IPS-11a (cell line): ENCODE measurements around the gene CMTM6.
"Not testable (repeated sequence)": the region's sequence is repeated elsewhere in the genome, so short reads cannot be mapped to it uniquely, and the experiment has no call there.

Source experiments
- H3K4me3 ChIP-seq: one replicate; pipeline ENCODE4 v1.5.1; 2013; ENCODE audit warnings: low read depth, low read length, control low read depth

The CMTM6 gene

DNA sequence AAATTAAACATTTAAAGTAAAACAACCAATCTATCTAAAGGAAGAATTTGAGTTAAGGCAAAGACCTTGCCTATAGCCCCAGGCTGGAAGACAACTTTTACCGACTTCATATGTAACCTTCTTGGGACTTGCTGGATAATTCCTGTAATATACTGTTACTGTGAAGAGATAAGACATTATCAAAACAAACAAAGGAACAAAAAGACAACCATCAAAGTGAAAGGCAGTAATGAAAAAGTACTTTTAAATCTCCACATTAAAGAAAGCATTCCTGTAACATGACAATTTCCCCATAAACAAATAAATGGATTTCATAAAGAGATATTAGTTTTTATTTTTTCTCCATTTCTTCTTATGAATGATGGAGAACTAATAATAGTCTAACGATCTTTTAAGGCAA, 2.4 kb downstream of the CMTM6 start:
- no peak overlapping the region for H3K4me3 ChIP-seq

DNA sequence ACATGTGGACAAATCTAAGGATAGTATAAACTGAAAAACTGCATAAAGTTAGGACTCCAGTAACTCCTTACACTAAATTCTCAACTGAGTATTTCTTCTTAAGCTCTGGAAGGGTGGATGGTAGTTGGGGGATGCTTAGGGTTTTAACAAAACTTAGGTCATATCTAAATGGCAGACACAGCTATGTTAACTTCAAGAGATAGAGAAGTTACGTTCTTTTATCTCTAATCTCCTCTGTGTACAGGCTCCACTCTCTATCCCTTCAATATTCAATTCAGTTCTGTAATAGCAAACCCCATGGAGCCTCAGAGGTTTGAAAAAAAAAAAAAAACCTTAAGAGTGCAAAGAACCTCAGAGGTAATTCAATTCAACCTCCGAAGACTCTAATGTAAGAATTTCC, 3.1 kb downstream of the CMTM6 start:
- no peak overlapping the region for H3K4me3 ChIP-seq

DNA sequence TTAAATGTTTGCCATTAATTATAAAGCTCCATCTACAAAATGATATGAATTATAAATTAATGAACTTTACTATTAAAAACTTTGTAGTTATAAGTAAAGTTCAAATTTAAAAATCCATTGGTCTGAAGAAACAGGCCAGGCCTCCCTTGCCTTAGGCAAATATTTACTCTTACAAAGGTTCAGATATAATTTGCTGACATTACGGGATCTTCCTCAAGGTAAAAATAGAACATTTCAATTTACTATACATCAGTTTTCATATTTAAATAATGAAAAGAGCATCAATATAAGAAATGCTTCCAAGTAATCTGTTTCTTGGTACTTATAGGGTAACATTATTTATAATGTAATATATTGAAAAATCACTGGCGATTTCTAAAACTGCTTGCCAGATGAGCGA, 3.7 kb downstream of the CMTM6 start:
- no peak overlapping the region for H3K4me3 ChIP-seq

DNA sequence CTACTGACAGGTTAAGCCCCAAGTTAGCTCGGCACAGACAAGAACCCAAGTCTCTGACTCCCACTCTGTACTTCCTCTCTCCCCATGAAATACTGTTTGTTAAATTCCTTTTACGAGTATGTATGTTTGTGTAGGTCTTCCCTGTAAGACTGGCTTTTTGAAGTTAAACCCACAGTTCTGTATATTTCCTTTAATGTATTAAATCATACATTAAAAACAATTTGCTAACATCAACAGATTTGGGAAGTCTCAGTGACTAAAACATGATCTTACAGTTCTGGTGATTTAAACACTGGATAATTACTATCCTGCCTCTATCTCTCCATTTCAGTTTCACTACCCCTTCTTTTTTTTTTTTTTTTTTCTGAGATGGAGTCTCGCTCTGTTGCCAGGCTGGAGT, 4.4 kb downstream of the CMTM6 start:
- H3K4me3 ChIP-seq = no peak overlapping the region

DNA sequence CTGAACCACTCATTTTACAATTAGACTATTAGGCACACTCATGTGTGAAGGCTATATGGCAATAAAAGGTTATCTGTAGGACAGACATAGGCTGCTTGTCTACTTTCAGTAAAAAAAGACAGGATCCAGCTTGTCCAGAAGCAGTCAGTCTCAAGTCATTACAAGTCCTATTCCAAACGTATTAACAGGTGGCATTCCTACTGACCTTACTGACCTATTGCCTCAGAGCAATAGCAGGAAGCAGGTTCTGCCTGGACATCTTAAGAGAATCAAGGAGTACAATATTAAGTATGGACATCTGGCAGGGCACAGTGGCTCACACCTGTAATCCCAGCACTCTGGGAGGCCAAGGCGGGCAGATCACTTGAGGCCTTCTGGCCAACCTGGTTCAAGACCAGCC, 7.0 kb downstream of the CMTM6 start:
- no peak overlapping the region for H3K4me3 ChIP-seq

DNA sequence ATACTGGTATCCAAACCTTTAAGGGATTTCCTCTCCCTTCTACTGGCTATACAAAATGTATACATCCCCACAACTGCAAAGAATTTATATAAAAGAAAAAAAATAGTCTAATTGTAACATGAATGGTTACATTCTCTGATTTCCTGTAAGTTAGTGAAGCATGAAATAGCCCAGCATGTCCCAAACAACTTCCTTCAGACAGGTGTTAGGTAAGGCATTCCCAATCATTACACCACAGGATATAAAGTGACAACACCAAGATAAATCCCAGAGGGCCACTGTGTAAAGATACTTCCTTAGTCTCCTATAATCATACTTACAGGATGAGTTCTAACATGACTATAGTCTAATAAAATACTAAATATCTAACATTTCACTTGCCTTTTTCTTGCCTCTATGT, 7.6 kb downstream of the CMTM6 start:
- H3K4me3 ChIP-seq = no peak overlapping the region

DNA sequence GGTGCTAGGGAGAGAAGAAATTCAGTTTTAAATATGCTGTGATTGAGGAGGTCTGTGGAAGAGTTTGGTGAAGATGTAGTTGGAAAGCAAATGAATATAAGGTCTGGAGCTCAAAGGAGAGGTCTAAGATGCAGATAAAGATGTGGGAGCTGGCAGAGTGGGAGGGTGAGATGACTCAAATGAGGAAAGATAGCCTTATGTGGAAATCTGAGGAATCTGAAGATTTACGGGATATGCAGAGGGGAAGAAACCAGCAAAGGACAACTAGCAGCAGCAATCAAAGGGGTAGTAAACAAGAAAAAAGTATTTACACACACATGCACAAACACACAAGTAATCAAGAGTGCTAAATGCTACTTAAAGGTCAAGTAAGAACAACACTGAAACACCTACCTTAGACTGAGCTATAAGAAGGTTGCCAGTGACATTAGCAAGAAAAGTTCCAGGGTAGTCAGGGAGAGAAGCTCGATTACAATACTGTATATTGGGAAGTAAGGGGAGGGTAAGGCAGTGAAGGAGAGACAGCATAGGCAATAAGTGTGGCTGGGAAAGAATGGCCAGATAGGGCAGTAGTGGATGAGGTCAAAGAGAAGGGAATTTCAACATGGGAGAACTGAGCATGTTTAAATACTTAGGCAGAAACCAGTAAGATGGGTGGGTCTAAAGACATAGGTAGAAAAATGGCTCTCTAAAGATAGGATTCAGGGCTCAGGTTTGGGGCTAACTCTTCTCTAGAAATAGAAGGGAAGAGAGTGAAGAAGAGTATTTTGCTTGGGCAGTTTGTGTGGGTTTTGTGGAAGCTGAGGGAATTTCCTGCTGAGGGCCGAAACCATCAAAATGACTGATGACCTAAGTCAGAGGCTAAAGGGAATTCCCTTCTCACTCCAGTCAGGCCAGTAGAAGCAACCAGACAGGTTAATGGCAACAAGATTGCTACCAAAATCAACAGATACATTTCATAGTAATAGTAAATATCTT, 8.9 kb downstream of the CMTM6 start:
- H3K4me3 ChIP-seq = no peak overlapping the region

DNA sequence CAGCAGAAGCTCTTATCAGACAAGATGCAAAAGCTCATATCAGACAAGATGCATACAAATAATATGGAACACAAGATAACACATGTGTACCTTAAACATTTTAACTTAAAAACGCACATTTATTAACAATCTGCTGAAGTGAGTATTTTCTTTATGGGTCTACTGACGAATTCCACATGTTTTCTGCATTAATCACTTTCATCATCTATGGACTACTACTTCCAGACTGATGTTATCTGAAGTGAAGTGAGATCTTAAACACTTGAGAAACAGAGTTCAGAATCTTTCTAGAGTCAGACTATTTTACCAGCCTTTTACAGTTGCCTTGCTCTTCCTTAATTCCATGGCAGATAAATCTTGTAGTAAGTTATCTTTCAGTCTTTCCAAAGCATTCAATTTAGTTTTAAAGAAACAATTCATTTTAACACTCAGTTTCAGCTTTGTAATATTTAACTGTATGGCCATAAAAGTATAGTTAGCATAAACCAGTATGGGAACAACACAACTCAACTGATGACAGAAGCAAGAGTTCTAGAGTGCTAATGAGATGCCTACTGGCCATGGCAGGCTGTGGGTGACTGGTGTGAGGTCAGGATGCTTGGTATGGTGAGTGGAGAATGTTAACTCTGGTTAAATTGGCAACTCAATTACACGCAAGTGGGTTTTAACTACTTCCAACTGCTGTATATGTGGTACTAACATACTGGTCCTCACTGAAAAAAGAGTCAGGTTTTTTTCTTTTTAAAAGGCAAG, 9.8 kb downstream of the CMTM6 start:
- no peak overlapping the region for H3K4me3 ChIP-seq

DNA sequence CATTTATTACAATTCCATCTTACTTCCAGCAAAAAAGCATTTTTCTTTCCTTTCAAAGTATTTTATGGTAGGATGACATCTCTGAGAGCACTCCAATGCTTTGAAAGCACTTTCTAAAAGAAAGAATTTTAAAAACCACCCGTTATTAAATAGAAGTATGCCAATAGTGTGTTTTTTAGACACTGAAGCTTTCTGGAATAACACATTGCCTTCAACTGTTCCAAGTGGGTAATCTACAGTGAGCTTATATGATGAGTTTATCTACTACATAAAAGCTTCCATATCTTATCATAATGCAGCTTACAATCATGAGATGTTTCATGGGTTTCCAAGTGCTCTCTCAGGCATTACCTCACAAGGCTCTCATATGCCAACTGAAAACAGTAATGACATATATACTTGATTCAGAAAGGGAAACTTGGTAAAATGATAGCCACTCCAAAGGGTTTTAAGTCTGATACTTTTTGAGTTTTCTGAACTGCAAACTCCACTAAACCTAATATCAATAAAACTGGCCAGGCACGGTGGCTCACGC, 14.1 kb downstream of the CMTM6 start:
- H3K4me3 ChIP-seq = no peak overlapping the region

DNA sequence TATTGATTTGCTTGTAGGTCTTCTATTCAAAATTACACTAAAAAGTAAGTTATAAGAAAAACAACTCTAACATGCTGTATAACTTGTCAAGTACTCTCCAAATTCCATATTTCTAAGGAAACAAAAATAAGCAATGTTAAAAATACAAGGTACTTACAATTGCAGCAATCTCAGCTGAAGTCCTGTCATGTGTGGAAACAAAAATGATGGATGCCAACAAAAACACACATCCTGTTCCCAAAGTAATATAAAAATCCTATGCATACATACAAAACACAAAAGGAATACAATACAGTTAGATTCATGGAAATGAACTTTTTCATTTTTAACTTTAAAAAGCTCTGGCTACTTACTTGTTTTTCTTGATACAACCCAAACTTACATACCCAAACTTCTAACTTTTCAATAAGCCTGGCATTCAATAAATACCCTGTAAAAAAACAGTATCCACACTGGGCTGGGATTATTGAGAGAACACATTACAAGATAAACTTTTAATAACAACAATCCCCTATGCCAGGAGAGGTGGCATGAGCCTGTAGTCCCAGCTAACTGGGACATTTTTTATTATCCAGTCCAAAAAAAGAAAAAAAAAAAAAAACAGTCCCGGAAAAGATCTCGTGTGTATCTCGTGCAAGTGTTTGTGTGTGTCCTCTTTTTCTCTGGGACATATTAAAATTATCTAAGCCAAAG, 14.7 kb downstream of the CMTM6 start:
- no peak overlapping the region for H3K4me3 ChIP-seq

DNA sequence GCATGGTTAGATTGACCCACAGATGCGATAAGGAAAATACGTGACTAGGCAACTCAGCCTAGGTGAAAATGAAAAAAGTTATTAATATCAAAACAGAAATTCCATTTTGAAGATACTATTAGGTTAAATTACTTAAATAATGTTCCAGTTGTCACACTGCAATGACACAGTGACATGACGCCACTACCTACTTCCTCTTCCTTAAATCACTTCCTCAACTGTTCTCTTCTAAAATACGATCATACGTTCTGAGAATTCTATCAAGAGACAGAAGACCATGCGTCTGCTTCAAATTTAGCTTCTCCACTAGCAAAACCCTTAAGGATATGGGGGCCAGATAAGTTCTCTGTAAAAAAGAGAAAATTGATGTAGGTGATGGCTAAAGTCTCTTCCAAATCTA, 18.2 kb downstream of the CMTM6 start:
- H3K4me3 ChIP-seq = no peak overlapping the region

DNA sequence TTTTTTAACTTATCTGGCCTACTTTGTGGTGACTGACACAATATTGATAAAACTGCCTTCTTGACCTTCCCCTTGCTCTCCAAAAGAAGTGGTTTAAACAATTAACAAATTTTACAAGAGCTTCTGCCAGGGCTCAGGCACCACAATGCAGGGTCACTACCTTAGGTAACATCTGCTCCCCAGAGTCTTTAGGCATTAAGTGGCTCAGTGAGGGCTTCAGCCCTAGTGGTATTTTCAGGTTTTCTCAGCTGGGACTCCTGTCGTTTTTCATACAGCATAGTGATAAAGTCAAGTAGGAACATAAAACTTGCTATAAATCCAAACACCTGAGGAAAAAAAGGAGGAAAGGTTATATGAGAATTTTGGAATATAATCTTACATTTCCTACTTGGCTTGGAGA, 18.9 kb downstream of the CMTM6 start:
- H3K4me3 ChIP-seq = no peak overlapping the region

DNA sequence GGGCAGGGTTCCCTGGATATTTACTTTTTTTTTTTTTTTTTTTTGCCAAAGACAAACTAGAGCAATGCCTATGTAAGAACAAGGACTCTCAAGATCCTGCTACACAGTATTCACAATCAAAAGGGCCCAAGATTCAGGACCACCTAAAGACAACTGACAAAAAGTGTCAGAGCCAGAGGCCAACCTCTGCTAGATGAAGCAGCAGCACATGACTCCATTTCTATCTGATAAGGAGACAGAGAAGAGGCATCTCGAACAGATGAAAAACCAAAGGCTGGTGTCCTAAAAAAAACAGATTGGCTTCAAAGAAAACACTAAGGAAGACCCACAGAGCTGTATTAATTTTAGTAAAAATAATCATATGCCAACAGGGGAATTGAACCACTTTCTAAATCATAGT, 20.0 kb downstream of the CMTM6 start:
- no peak overlapping the region for H3K4me3 ChIP-seq

DNA sequence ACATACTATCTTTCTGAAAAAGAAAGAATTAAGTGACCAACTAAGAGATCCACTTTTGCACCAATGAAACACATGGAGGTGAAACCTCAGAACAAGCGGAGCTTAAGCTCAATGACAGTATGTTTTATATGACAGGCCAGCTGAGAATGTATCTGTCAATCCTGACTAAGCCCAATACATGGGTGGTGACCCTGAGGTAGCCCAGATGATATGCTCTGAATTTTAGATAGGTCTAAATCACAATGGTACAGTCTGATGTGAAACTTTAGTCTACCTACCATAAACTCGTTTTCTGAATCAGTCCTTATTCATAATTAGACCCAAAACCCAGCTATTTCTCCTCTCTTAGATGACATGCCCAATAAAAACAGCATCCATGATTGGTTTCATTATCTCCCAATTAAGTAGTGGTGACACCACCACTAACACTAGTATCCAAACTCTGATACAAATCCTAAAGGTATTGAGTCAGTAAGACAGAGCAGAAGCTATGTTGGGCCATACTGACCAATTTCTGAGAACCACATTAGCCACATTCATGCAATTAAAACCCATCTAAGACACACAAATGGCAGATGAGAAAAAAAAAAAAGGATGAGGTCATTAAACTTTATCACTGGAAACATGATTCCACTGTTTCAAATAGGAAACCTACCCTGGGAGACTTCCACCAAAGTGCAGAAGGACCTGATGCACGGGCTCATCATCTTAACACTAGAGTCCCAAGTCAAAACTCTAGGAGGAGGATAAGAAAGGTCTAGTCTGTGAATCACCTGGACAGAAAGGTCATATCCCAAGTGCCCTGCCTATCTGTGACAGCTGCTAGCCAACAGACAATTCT, 20.6 kb downstream of the CMTM6 start:
- H3K4me3 ChIP-seq = no peak overlapping the region

DNA sequence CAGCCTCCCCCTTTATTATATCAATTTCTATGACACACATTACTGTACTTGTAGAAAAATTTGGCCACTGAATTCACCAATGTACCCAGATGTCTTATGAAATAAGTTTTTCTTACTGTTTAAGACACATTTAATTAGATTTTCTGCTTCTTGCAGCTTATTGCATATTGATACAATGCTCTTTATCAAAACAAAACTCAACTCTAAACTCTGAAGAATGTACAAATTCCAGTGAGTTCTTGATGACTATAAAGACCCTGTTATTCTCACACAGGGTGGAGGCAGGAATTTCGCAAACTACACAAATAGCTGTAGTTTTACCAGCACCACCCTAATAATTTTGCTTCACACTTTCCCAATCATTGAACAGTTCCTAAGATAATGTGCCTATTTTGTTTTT, 22.0 kb downstream of the CMTM6 start:
- H3K4me3 ChIP-seq = no peak overlapping the region

DNA sequence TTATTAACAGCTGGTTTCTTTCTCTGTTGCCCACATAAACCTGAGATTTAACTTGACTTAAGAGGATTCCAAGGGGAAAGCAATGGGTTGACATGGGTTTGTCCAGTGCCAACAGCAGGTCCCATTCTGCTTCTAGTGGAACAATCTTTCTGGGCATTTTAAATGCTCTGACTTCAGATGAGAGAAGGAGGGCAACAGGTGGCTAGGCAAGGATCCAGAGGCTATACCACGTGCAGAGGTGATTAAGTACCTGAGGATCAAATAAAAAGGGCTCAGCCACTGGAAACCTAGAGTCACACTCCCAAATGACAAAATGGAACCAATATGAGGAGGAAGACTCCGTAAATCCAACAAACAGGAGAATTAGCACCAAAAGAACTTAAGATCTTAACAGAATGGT, 28.5 kb downstream of the CMTM6 start:
- no peak overlapping the region for H3K4me3 ChIP-seq

DNA sequence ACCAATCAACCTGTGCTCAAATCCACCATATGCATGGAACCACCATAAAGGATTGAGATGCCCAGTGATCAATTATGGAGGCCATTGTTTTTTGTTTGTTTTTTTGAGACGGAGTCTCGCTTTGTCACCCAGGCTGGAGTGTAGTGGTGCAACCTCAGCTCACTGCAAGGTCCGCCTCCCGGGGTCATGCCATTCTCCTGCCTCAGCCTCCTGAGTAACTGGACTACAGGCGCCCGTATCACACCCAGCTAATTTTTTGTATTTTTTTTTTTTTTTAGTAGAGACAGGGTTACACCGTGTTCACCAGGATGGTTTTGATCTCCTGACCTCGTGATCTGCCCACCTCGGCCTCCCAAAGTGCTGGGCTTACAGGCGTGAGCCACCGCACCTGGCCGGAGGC, 30.5 kb downstream of the CMTM6 start:
- not testable (repeated sequence) for H3K4me3 ChIP-seq

DNA sequence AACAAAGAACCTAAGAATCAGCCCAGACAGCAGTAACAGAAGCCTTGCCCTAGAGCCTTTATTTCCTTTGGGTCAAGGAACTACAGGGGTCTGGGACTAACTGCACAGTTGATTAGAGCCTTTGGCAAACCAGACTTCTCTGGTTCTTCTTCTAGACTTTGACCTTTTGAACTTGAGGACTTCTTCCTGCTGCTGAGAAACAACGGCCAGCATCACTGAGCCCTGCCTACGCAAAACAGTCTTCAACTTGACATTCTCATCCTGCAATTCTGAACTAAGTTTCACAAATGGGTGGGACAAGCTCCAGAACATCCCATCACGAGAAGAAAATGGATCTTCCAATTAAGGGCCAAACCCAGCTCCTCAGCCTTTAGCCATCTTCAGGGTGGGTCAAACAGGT, 31.4 kb downstream of the CMTM6 start:
- no peak overlapping the region for H3K4me3 ChIP-seq

DNA sequence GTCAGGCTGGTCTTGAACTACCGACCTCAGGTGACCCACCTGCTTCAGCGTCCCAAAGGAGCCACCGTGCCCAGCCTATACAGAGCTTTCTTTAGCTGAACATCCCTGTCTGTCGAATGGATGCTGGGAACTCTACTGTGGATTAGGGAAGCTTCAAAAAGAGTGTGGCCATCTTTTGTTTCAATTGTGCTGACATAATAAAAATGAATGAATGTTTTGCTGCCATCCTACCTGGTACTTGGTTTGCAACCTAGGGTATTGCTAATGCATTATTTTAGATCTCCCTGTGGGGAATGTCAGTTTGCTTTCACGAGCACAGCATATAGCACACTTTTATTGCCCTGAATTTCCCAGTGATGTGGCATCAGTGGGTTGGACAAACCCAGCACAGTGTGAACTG, 32.3 kb downstream of the CMTM6 start:
- no peak overlapping the region for H3K4me3 ChIP-seq

DNA sequence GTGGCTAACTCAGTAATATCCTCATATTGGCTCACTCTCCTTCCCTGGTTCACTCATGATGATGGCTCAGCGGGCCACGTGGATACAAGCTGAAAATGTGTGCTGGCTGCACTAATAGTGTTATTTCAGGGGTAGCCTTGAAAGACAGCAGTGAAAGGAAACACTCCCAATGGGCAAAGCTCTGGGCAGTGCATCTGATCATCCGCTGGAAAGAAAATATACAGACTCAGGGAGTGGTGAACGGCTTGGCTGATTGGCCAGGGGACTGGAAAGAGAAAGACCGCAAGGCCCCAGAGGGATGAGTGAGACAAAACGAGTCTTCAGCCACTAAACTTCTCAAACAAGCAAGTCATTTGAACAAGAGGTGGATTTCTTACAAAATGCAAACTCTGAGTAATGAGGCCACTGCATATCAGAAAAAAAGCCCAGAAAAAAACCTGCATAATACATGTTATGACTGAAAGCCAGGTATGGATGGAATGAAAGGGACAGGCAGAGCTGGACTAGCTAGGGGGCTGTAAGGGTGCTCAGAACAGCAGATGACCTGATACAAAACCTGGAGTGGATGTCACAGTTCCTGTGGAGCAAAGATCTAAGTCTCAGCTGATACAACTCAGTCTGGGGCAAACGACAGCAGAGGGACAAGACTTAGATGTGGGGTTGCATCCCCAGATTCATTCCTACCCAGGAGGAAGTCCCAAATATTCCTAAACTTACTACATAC, 33.3 kb downstream of the CMTM6 start:
- H3K4me3 ChIP-seq = no peak overlapping the region
